Kasumi-1 (cell line): Measurements from ENCODE around the gene ACSF3.
"Not testable (repeated sequence)": the region's sequence is repeated elsewhere in the genome, so short reads cannot be mapped to it uniquely, and the experiment has no call there.

Source experiments
- DNase-seq, 2 experiments: peaks; one replicate each; lab custom pipeline; 2025; lab: John Stamatoyannopoulos, UW

ACSF3 gene

DNA sequence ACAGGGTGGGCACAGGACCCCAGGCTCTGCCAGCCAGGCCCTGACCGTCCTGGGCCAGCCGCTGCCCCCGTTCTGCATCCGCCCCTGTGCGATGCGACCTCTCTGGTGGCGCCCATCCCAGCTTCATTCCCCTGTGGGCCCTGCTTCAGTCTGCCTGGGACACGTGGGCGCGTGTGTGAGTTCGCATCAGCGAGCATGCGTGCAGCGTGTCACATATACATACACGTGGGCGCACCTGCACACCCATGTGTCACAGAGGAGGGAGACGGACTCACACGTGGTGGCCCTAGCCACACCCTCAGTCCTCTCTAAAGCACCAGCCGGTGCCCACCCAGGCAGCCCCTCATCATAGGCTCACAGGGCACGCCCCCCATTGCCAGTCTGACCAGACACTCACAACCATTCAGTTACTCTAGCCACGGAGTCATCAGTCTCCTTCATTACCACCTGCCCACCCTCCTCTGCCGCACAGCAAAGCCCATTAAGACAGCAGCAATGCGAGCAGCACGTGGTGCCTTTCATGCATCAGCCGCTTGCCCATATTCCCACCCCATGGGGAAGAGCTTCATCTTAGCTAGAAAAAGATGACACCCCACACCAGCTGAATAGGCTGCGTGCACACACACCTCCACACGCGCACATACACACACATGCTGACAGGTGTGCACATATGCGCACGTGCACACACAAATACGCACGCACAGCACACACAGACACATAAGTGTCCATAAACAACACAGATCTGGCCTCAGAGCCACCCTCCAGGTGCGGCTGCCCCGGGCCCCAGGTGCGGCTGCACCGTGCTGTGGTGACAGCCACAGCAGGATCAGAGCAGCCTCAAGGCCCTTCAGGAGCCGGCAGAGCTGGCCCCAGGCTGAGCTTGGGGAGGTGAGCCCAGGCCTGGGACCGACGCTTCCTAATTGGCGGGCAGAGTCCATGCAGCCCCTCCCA, 68.4 kb downstream of the ACSF3 start:
- DNase-seq = no peak

GRCh38 chr16:89163297-89163696, 69.6 kb downstream of the ACSF3 start:
- DNase-seq = no peak

DNA sequence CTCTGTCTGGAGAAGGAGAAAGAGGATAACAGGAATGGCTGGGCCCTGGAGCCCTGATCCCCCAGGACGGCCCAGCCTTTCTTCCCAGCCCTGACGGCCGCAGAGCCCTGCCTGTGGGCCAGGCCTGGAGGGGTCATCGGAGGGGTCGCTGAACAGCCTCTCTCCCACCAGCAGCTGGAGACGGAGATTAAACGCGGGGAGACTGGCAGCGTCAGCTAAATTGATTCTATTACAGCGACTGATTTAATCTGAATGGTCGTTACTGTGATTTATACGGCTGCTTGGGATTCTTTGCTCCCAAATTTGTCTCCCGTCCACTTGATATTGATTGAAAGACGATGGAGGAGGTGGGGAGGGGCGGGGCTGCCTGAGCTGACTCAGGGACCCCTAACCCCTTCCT, 70.8 kb downstream of the ACSF3 start:
- DNase-seq = no peak

GRCh38 chr16:89164847-89165680, 71.4 kb downstream of the ACSF3 start:
- DNase-seq = no peak

GRCh38 chr16:89165681-89165979, 72.0 kb downstream of the ACSF3 start:
- DNase-seq = not testable (repeated sequence)

- DNase-seq = no peak
Observed at GRCh38 chr16:89166696-89167424, 73.2 kb downstream of the ACSF3 start.

- peak; percentile 39 to 48 for DNase-seq
Observed at GRCh38 chr16:89167425-89167941, 73.8 kb downstream of the ACSF3 start.

DNA sequence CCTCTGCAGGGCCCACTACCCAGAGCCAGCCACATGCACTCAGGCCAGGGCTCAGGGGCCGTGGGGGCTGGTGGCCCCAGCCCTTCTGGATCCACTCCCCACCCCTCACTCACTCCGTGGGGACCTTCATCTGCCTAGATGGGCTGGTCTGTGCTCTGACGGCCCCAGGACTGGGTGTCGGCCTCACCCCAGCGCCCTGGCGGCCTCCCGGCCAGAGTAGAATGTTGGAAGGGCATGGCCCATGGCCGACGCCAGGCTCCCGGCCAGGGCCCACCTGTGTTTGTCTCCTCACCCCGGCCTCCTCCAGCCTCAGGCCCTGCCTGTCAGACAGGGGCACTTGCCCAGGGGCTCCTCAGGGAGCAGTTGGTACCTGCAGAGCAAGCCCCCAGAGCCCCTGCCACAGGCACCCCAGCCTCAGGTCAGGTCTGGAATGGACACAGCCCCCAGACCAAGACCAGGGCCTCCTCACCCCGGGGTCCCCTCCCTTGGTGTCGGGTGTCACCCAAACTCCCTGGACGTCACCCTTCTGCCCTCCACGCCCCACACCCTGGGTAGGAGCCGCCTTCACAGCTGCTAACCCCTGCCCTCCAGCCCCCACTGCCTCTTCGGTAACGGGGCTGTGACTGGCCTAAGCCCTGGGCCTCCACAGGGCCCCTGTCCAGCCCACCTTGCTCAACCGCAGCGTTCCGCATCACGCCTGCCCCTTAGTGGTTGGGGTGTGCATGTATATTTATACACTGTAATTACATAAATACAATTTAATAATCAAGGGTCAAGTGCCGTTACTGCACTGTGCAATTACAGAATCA, 74.9 kb downstream of the ACSF3 start:
- no peak for DNase-seq

DNA sequence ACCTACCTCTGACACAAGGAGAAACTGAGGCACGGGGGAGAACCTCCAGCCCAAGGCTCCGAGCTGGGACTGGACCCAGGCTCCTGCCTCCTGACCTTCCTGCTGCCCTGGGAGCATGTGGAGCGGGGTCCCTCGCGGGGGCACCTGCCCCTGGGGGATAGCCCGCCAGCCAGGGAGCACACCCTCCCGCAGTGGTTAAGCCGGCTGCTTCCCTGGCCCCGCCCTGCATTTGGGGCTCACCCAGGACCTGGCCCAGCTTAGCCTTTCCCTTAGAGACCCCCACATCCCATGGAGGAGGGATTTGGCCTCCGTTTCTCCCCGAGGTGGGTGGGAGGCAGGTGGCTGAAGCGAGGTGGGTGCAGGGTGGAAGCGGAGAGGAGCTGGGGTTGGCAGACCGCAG, 76.1 kb downstream of the ACSF3 start:
- no peak for DNase-seq

DNA sequence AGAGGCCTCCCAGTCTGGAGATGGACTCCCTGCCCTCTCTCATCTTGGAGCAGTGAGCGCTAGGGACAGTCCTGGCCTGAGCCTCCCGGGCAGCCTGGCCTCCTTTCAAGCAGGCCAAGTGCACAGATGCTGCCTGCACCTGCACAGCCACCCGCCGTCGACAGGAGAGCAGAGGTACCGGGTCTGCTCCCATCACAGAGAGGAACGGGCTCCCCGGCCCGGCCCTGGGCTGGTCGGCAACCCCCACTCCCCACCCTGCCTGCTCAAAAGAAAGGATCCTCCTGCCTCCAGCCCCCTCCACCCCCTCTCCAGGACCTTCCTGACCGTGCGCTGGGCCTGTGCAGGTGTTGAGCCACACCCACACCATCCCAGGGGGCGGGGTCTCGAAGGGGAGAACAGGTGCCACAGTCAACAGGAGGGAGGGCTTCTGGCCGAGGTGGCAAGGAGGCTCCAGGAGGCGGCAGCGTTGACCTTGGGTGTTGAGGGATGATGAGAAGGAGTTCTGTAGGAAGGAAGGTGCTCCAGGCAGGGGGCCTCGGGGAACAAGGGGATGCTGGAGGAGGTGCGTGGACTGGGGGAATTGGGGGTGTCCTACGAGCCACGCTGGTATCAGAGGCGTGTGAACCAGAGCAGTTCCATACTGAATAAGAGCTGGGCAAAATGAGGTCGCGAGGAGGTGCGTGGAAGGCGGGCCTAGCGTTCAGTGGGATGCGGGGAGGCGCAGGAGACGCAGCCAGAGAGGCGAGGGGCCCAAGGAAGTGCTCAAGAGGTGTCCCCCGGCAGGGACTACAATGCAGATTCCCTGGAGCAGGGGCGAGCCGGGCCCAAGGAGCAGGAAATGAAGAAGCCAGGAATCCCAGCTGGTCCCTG, 76.9 kb downstream of the ACSF3 start:
- DNase-seq = peak; percentile 31 to 40

DNA sequence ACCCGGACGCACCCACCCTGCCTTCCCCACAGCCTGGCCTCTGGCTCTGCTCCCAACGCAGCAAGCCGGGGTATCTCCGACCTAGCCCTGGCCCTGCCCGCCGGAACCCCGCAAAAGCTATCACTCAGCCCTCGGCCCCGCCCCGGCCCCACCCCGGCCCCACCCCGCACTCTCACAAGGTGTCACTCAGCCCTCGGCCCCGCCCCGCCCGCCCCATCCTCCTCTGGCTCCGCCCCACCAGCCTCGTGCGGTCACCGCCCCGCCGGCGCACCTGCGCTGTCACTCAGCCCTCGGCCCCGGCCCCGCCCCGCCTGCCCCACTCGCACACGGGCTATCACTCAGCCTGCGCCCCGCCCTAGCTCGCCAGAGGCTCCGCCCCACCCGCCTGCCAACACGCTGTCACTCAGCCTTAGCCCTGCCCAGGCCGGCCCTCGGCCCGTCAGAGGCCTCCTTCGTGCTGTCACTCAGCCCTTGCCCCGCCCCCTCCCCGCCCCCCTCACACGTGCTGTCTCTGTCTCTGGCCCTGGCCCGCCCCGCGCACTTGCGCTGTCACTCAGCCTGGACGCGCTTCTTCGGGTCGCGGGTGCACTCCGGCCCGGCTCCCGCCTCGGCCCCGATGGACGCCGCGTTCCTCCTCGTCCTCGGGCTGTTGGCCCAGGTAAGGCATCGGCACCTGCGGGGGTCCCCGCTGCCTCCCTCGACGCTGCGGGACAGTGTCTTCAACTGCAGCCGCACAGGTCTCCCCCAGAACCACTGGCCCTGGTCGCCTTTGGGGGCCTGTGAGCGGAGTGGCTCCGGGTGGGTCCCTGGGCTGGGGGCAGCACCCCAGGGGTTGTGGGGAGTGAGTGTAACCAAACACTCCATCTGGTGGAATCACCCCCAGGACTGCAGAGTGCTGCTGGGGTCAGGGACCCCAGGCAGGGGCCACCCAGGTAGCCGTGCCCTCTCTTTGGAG, 77.8 kb downstream of the ACSF3 start, which contains the start of gene CDH15:
CDH15 (plus strand) TSS at position 533 of the 955 bp plus-strand sequence; CDS start at position 617, 84 bp downstream.
- DNase-seq = peak; percentile 77 to 86

DNA sequence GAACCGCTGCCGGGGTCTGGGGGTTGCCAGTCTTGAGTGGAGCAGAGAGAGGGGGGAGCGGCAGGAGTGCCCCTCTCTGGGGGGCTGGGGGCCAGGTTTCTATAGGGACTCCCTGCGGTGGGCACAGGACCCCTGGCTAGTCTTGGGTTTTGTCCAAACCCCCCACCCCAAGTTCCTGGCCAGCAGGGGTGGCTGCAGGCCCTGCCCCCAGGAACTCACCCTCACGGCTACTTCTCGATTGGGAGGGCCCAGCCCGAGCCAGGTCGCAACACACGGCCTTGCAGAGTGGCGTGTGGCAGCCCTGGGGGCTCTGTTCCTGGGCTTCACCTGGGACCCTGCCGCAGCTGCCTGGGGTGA, 78.5 kb downstream of the ACSF3 start:
- DNase-seq = no peak

DNA sequence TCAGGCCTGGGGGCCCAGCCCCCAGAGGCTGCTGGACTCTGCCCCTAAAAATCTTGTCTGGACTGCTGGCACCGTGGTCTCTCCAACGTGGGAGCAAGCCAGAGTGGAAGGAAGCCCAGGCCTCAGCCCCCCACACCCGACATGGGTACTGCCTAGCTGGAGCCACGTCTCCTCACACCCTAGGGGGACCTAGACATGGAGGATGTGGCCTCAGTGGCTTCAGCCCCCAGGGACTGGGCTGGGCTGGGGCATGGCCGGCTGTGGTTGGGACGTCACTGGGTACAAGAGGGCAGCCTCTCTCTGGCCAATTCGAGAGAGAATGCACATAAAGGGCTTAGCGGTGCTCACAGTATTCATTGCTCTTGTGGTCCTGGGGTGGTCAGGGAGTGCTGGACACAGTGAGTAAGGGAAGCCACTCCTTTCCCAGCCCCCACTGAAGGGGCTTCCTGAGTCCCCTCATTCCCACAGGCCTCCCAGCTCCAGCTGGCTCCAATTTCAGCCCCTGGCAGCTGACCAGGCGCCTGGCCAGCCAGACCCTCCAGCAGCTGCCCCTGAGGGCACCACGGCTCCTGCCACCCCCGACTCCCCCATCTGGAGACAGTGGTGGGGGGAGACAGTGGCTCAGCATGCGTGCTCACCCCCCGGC, 79.0 kb downstream of the ACSF3 start:
- DNase-seq = no peak

- no peak for DNase-seq
Observed at GRCh38 chr16:89173174-89173921, 79.7 kb downstream of the ACSF3 start.

DNA sequence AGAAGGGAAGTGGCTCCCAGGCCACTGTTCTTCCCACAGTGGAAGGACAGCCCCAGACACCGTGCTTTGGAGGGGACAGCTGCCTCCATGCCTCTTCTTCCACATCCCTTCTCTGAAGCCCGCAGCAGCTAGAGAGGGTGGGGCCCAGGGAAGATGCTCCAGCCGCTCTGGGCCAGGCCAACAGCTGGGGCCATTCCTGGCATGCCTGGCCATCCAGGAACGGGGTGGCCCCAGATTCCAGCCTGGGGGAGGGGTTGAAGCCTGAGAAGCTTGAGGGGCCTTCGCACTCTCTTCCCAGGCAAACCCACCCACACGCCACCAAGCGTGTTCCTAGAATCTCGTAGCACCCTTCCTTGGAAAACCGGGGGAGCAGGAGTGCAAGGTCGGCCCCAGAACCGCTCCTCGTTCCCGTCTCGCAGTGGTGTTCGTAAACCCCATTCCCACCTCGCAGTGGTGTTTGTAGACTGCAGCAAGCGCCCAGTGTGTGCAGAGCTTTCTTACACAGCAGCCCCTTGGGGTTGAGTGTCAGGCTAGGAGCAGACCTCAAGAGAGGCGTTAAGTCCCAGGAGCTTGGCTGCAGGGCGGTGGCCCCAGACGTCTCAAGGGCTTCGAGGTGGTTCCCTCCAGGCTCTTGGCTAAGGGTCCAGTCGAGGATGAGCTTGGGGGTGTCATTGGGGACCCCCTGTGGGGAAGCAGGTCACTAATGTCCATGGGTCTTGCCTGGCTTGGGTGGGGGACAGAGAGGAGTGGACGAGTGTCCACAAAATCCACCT, 80.6 kb downstream of the ACSF3 start:
- no peak for DNase-seq

- no peak for DNase-seq
Observed at GRCh38 chr16:89174877-89175276, 81.2 kb downstream of the ACSF3 start.
